DOHH2 (cell line): Measurements from ENCODE around the gene FRAS1.

Experiments used
- H3F3A ChIP-seq: fragments of 200-600 bp; sonication (generic), shearing (Covaris generic); 2 replicates; pipeline ENCODE4 v1.6.0; 2016; ENCODE audit warnings: antibody characterized with exemption, mild to moderate bottlenecking; ENCODE audit not compliant: control insufficient read depth, insufficient read depth
- H3K27ac ChIP-seq: fragments of 200-600 bp; sonication (generic); 2 replicates; pipeline ENCODE4 v1.5.1; 2014; ENCODE audit warnings: low read depth, mild to moderate bottlenecking, low read length, moderate library complexity
- H3K27me3 ChIP-seq: fragments of 200-600 bp; sonication (generic); 2 replicates; pipeline ENCODE4 v1.6.1; 2014; ENCODE audit warnings: mild to moderate bottlenecking, low read length, mixed read lengths; ENCODE audit not compliant: control insufficient read depth
- H3K36me3 ChIP-seq: fragments of 200-600 bp; sonication (generic); 2 replicates; pipeline ENCODE4 v1.6.1; 2014; ENCODE audit warnings: mild to moderate bottlenecking, low read length, moderate library complexity, mixed read lengths; ENCODE audit not compliant: control insufficient read depth
- H3K4me1 ChIP-seq: fragments of 200-600 bp; sonication (generic); 2 replicates; pipeline ENCODE4 v1.6.1; 2014; ENCODE audit warnings: mild to moderate bottlenecking, low read length, mixed read lengths; ENCODE audit not compliant: control insufficient read depth
- H3K4me2 ChIP-seq: fragments of 200-600 bp; sonication (generic); 2 replicates; pipeline ENCODE4 v1.6.0; 2014; ENCODE audit warnings: mild to moderate bottlenecking, low read length, moderate library complexity
- H3K4me3 ChIP-seq: fragments of 200-600 bp; sonication (generic); 2 replicates; pipeline ENCODE4 v1.5.1; 2014; ENCODE audit warnings: mild to moderate bottlenecking, low read length, mixed read lengths
- H3K79me2 ChIP-seq: fragments of 200-600 bp; sonication (generic); 2 replicates; pipeline ENCODE4 v1.6.1; 2014; ENCODE audit warnings: mild to moderate bottlenecking, low read length, mixed read lengths; ENCODE audit not compliant: control insufficient read depth
- H3K9me2 ChIP-seq: fragments of 200-600 bp; sonication (generic); replicated peaks from 2 replicates; pipeline ENCODE4 v1.6.1; 2014; ENCODE audit warnings: mild to moderate bottlenecking, low read length, mixed read lengths; ENCODE audit not compliant: control insufficient read depth
- H3K9me3 ChIP-seq: fragments of 200-600 bp; sonication (generic); 2 replicates; pipeline ENCODE4 v1.6.1; 2014; ENCODE audit warnings: antibody characterized with exemption, low read length, mixed read lengths; ENCODE audit not compliant: control insufficient read depth, insufficient read depth
- H4K20me1 ChIP-seq: fragments of 200-600 bp; sonication (generic); 2 replicates; pipeline ENCODE4 v1.6.0; 2014; ENCODE audit warnings: low read depth, mild to moderate bottlenecking, antibody characterized with exemption, low read length, moderate library complexity; ENCODE audit not compliant: control insufficient read depth, insufficient read depth
- EZH2phosphoT487 ChIP-seq: fragments of 200-600 bp; sonication (generic); IDR thresholded peaks from 2 replicates; pipeline ENCODE4 v1.6.1; 2017; ENCODE audit warnings: borderline replicate concordance, mild to moderate bottlenecking, antibody characterized with exemption, low read length, moderate library complexity, mixed read lengths
- TF ChIP-seq, protein P1 (sequence below): fragments of 200-600 bp; sonication (generic); IDR thresholded peaks from one replicate; pipeline ENCODE4 v1.5.1; 2014; ENCODE audit warnings: antibody characterized with exemption, mild to moderate bottlenecking, low read depth, low read length; ENCODE audit not compliant: poor library complexity, severe bottlenecking

FRAS1 gene

DNA sequence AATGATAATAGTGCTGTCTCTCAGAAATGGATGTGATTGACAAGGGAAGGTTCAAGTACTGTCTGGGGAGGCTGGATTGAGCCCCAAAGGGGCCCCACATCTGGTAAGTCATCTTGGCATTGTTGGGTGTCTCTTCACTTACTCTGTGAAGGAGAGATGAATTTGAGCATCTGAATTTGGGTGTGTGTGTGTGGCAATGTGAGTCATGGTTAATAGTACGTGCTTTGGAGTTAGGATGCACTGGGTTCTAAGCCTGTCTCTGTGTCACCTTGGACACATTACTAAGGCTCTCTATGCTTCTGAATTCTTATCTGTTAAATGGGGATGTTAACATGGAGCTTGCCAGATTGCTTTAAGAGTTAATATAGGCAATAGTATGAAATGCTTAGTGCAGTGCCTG, 80.4 kb downstream of the FRAS1 start:
- no peaks in the 10 kb centered on the region for H4K20me1 ChIP-seq

DNA sequence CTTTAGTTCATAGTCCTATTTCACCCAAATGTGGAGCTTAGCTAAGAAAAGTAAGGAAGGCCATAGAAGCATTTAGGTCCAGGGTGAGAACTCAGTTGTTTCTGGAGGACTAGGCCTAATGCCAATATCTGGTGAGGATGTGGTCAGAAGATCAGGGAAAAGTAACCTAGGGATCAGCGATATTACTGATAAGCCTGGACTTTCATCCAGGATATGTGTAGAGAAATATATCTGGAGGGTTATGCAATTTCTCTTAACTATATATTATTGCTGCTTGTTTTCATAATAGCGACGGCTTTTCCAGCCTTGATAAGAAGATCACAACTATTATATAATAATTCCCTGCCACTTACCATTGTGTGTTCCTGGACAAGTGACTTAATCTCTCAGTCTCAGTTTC, 81.1 kb downstream of the FRAS1 start:
- Histone ChIP-seq H3K9me3 (no peaks in the 10 kb centered on the region), H3K4me2 (no peak overlapping the region), H3K79me2 (no peaks in the 10 kb centered on the region), H4K20me1 (no peaks in the 10 kb centered on the region), H3K36me3 (no peaks in the 10 kb centered on the region), H3K4me1 (no peaks in the 10 kb centered on the region), H3K27ac (no peak overlapping the region), H3K27me3 (no peaks in the 10 kb centered on the region), H3K9me2 (no peaks in the 10 kb centered on the region), H3F3A (no peaks in the 10 kb centered on the region), H3K4me3 (no peak overlapping the region)
- TF ChIP-seq, protein P1, sequence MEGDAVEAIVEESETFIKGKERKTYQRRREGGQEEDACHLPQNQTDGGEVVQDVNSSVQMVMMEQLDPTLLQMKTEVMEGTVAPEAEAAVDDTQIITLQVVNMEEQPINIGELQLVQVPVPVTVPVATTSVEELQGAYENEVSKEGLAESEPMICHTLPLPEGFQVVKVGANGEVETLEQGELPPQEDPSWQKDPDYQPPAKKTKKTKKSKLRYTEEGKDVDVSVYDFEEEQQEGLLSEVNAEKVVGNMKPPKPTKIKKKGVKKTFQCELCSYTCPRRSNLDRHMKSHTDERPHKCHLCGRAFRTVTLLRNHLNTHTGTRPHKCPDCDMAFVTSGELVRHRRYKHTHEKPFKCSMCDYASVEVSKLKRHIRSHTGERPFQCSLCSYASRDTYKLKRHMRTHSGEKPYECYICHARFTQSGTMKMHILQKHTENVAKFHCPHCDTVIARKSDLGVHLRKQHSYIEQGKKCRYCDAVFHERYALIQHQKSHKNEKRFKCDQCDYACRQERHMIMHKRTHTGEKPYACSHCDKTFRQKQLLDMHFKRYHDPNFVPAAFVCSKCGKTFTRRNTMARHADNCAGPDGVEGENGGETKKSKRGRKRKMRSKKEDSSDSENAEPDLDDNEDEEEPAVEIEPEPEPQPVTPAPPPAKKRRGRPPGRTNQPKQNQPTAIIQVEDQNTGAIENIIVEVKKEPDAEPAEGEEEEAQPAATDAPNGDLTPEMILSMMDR = no peak
- TF ChIP-seq EZH2phosphoT487 = no peak

More for the DNA sequence above, 80.4 kb downstream of the FRAS1 start:
- Histone ChIP-seq H3K27me3 (no peaks in the 10 kb centered on the region), H3F3A (no peaks in the 10 kb centered on the region), H3K4me3 (no peak overlapping the region), H3K4me1 (no peaks in the 10 kb centered on the region), H3K4me2 (no peak overlapping the region), H3K27ac (no peak overlapping the region), H3K36me3 (no peaks in the 10 kb centered on the region), H3K9me2 (no peaks in the 10 kb centered on the region), H3K79me2 (no peaks in the 10 kb centered on the region), H3K9me3 (no peaks in the 10 kb centered on the region)
- TF ChIP-seq, protein P1 = no peak
- no peak for TF ChIP-seq EZH2phosphoT487

DNA sequence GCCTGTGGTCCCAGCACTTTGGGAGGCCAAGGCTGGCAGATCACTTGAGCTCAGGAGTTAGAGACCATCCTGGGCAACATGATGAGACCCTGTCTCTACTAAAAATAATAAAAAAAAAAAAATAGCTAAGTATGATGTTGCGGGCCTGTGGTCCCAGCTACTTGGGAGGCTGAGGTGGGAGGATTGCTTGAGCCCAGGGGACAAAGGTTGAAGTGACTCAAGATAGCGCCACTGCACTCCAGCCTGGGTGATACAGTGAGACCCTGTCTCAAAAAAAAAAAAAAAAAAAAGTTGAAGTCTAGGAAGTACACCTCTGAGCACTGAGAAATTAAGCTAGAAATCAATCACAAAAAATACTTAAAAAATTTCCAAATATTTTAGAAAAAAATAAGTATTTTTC, 86.5 kb downstream of the FRAS1 start:
- no peak for TF ChIP-seq EZH2phosphoT487
- TF ChIP-seq, protein P1 = no peak
- Histone ChIP-seq H3F3A (no peaks in the 10 kb centered on the region), H3K4me3 (no peak overlapping the region)

DNA sequence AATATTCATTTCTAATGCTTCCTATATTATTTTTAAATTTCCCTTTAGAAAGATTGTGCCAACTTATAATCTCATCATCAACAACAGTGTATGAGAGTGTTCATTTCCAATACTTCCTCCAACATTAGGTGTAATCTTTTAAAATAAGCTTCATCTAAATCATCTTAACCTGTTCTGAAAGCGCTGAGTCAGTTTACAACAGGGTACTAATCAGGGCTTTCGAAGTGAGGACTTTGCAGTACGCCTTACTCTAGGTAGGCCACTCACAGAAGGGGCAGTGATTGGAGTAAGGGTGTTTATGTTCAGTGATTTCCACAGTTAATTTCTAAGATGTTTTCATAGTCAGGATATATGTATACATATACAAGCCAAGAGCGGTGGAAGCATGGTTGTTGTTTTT, 87.9 kb downstream of the FRAS1 start:
- no peaks in the 10 kb centered on the region for H3K9me2 ChIP-seq
- H3F3A ChIP-seq = no peaks in the 10 kb centered on the region
- no peaks in the 10 kb centered on the region for H3K36me3 ChIP-seq
- no peak overlapping the region for H3K4me2 ChIP-seq
- H3K4me1 ChIP-seq = no peaks in the 10 kb centered on the region
- H3K27ac ChIP-seq = no peak overlapping the region
- H3K9me3 ChIP-seq = no peaks in the 10 kb centered on the region
- no peak for TF ChIP-seq EZH2phosphoT487
- TF ChIP-seq, protein P1 = no peak
- no peak overlapping the region for H3K4me3 ChIP-seq
- no peaks in the 10 kb centered on the region for H3K27me3 ChIP-seq
- H4K20me1 ChIP-seq = no peaks in the 10 kb centered on the region
- no peaks in the 10 kb centered on the region for H3K79me2 ChIP-seq

More for the DNA sequence above, 86.5 kb downstream of the FRAS1 start:
- Histone ChIP-seq H3K4me1 (no peaks in the 10 kb centered on the region), H3K27me3 (no peaks in the 10 kb centered on the region), H3K36me3 (no peaks in the 10 kb centered on the region), H3K9me2 (no peaks in the 10 kb centered on the region), H4K20me1 (no peaks in the 10 kb centered on the region), H3K27ac (no peak overlapping the region), H3K79me2 (no peaks in the 10 kb centered on the region), H3K4me2 (no peak overlapping the region), H3K9me3 (no peaks in the 10 kb centered on the region)
